ENCODE measurements around the gene LRRC3C.

DNA sequence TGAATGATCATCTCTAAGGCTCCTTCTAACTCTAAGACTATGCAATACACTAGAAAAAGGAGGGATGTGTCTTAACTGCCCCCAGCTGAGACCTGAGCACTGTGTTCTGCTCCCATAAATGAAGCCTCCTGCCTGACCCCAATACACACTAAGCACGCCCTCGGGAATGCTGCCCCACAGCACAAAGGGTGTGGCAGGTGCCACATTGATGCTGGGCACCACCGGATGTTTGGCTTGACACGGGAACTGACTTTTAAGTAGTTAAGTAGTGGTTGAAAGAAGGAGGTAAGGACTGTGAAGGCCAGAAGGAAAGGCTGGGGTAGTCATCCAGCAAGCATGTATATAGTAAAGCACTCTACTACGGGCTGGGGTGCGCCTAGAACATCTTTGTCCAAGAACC is 39.2 kb downstream of the LRRC3C start:
- TF ChIP-seq, protein P1, sequence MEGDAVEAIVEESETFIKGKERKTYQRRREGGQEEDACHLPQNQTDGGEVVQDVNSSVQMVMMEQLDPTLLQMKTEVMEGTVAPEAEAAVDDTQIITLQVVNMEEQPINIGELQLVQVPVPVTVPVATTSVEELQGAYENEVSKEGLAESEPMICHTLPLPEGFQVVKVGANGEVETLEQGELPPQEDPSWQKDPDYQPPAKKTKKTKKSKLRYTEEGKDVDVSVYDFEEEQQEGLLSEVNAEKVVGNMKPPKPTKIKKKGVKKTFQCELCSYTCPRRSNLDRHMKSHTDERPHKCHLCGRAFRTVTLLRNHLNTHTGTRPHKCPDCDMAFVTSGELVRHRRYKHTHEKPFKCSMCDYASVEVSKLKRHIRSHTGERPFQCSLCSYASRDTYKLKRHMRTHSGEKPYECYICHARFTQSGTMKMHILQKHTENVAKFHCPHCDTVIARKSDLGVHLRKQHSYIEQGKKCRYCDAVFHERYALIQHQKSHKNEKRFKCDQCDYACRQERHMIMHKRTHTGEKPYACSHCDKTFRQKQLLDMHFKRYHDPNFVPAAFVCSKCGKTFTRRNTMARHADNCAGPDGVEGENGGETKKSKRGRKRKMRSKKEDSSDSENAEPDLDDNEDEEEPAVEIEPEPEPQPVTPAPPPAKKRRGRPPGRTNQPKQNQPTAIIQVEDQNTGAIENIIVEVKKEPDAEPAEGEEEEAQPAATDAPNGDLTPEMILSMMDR (IDR thresholded peaks at IDR 0.05; ENCODE audit: low read depth, low read length, missing input control) = no peak
- TF ChIP-seq RAD21 (IDR thresholded peaks at IDR 0.05) = no peak
- no peak for TF ChIP-seq NR2F2 (IDR thresholded peaks at IDR 0.05)
- TF ChIP-seq, protein P2, sequence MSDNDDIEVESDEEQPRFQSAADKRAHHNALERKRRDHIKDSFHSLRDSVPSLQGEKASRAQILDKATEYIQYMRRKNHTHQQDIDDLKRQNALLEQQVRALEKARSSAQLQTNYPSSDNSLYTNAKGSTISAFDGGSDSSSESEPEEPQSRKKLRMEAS (IDR thresholded peaks at IDR 0.05) = no peak
- TF ChIP-seq, protein P3, sequence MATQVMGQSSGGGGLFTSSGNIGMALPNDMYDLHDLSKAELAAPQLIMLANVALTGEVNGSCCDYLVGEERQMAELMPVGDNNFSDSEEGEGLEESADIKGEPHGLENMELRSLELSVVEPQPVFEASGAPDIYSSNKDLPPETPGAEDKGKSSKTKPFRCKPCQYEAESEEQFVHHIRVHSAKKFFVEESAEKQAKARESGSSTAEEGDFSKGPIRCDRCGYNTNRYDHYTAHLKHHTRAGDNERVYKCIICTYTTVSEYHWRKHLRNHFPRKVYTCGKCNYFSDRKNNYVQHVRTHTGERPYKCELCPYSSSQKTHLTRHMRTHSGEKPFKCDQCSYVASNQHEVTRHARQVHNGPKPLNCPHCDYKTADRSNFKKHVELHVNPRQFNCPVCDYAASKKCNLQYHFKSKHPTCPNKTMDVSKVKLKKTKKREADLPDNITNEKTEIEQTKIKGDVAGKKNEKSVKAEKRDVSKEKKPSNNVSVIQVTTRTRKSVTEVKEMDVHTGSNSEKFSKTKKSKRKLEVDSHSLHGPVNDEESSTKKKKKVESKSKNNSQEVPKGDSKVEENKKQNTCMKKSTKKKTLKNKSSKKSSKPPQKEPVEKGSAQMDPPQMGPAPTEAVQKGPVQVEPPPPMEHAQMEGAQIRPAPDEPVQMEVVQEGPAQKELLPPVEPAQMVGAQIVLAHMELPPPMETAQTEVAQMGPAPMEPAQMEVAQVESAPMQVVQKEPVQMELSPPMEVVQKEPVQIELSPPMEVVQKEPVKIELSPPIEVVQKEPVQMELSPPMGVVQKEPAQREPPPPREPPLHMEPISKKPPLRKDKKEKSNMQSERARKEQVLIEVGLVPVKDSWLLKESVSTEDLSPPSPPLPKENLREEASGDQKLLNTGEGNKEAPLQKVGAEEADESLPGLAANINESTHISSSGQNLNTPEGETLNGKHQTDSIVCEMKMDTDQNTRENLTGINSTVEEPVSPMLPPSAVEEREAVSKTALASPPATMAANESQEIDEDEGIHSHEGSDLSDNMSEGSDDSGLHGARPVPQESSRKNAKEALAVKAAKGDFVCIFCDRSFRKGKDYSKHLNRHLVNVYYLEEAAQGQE (IDR thresholded peaks at IDR 0.05) = no peak
- no peak for TF ChIP-seq JUND (IDR thresholded peaks at IDR 0.05)
- TF ChIP-seq, protein P4, sequence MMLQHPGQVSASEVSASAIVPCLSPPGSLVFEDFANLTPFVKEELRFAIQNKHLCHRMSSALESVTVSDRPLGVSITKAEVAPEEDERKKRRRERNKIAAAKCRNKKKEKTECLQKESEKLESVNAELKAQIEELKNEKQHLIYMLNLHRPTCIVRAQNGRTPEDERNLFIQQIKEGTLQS (IDR thresholded peaks at IDR 0.05) = no peak
- TF ChIP-seq TAF1 (conservative IDR thresholded peaks at IDR 0.05) = no peak

All from liver (tissue), 3 donors.